Measurements from ENCODE around the gene HDGF.

- TF ChIP-seq CTCF (IDR thresholded peaks at IDR 0.05; ENCODE audit: low read depth, low read length, missing input control) (no peak), HNF4G (IDR thresholded peaks at IDR 0.05) (no peak), SP1 (IDR thresholded peaks at IDR 0.05) (no peak), ATF3 (IDR thresholded peaks at IDR 0.05) (no peak), TAF1 (conservative IDR thresholded peaks at IDR 0.05) (no peak), JUND (IDR thresholded peaks at IDR 0.05) (no peak), RAD21 (IDR thresholded peaks at IDR 0.05) (no peak), EGR1 (IDR thresholded peaks at IDR 0.05; ENCODE audit: low read depth in 2 of 2) (no peak)
- TF ChIP-seq, protein P1, sequence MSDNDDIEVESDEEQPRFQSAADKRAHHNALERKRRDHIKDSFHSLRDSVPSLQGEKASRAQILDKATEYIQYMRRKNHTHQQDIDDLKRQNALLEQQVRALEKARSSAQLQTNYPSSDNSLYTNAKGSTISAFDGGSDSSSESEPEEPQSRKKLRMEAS (IDR thresholded peaks at IDR 0.05), result no peak
Measured at GRCh38 chr1:156767879-156768604, 16.6 kb upstream of the HDGF start.
